Spinal cord (tissue), 10 donors: ENCODE measurements around the gene PNCK. TPM values are rescaled to one million over a fixed set of nuclear protein-coding genes. Genes with fewer than 3 reads are reported as not detected.

Experiments
- DNase-seq, 6 donors: peaks; one replicate each; pipeline versions ENCODE4 v3.0.0 to v3.0.0-alpha.2; 2013 to 2015; ENCODE audit warnings: low spot score in 6 of 6, low read depth in 4 of 6
- H3K27ac ChIP-seq: one replicate; pipeline ENCODE4 v1.5.1; 2013; ENCODE audit warnings: low read depth, low read length, control low read depth
- H3K27me3 ChIP-seq: one replicate; pipeline ENCODE4 v1.6.1; 2013; ENCODE audit warnings: low read length; ENCODE audit not compliant: control insufficient read depth, insufficient read depth
- H3K36me3 ChIP-seq: one replicate; pipeline ENCODE4 v1.6.1; 2013; ENCODE audit warnings: low read length; ENCODE audit not compliant: control insufficient read depth, insufficient read depth
- H3K4me1 ChIP-seq: one replicate; pipeline ENCODE4 v1.6.1; 2013; ENCODE audit warnings: low read length; ENCODE audit not compliant: control insufficient read depth, insufficient read depth
- H3K4me3 ChIP-seq: one replicate; pipeline ENCODE4 v1.5.1; 2013; ENCODE audit warnings: low read depth, low read length, control low read depth
- H3K9me3 ChIP-seq: one replicate; pipeline ENCODE4 v1.6.1; 2013; ENCODE audit warnings: low read length; ENCODE audit not compliant: control insufficient read depth, insufficient read depth
- WGBS: methylation state at CpG from one replicate; pipeline ENCODE4 v1.1.5; 2013; ENCODE audit warnings: missing lambda C conversion rate; ENCODE audit not compliant: insufficient coverage; 5-methylcytosine and 5-hydroxymethylcytosine counted together
- polyA plus RNA-seq, 2 donors: library from polyadenylated mRNA; unstranded; fragments of 120-200 nt; gene quantifications; one replicate each; pipeline ENCODE4 v1.2.1, GENCODE V29; 2013; ENCODE audit not compliant: insufficient read length in 2 of 2
- total RNA-seq, 2 donors: library from RNA; depleted of rRNA in 1 of 2; stranded (reverse); fragments of 120-200 nt in 1 of 2; fragments of >200 nt in 1 of 2; gene quantifications; one replicate each; pipeline versions ENCODE4 v1.2.3 to v1.2.4, GENCODE V29; 2013 to 2014
- donor health status: healthy.

PNCK gene
- total and polyA plus RNA-seq, 4 donors = 24.2 to 142 (median 84.9) TPM

GRCh38 chrX:153667281-153667955, 6.2 kb downstream of the PNCK start:
- Histone ChIP-seq H3K4me3 (no peak overlapping the region), H3K36me3 (peaks cover 21% of the 10 kb centered on the region), H3K27me3 (peaks cover 2% of the 10 kb centered on the region), H3K27ac (no peak overlapping the region), H3K9me3 (no peaks in the 10 kb centered on the region), H3K4me1 (peaks cover 14% of the 10 kb centered on the region)
- DNase-seq = no peak
- WGBS = 73% methylated on average over 7 of the region's 11 CpGs

- H3K9me3 ChIP-seq = no peaks in the 10 kb centered on the region
- H3K36me3 ChIP-seq = peaks cover 6% of the 10 kb centered on the region
- no peak for DNase-seq
- peaks cover 14% of the 10 kb centered on the region for H3K4me1 ChIP-seq
- H3K27ac ChIP-seq = no peak overlapping the region
- peaks cover 12% of the 10 kb centered on the region for H3K27me3 ChIP-seq
- no peak overlapping the region for H3K4me3 ChIP-seq
- 83% methylated on average over 8 of the region's 9 CpGs for WGBS
These were observed 7.8 kb downstream of the PNCK start for GRCh38 chrX:153665726-153666306.

GRCh38 chrX:153662266-153662665, 11.3 kb downstream of the PNCK start:
- no peaks in the 10 kb centered on the region for H3K9me3 ChIP-seq
- no peak for DNase-seq
- H3K27ac ChIP-seq = no peak overlapping the region
- no peak overlapping the region for H3K4me3 ChIP-seq
- H3K4me1 ChIP-seq = peaks cover under 1% of the 10 kb centered on the region
- peaks cover 12% of the 10 kb centered on the region for H3K27me3 ChIP-seq
- H3K36me3 ChIP-seq = no peaks in the 10 kb centered on the region
- WGBS = 20% methylated on average over 29 of the region's 31 CpGs

- WGBS = 71% methylated on average over 1 of the region's 3 CpGs
- H3K27me3 ChIP-seq = peaks cover 12% of the 10 kb centered on the region
- no peak for DNase-seq
- H3K27ac ChIP-seq = no peak overlapping the region
- no peaks in the 10 kb centered on the region for H3K4me1 ChIP-seq
- H3K36me3 ChIP-seq = no peaks in the 10 kb centered on the region
- no peaks in the 10 kb centered on the region for H3K9me3 ChIP-seq
- H3K4me3 ChIP-seq = no peak overlapping the region
These were observed 14.3 kb downstream of the PNCK start for GRCh38 chrX:153659268-153659667.

GRCh38 chrX:153657161-153657560, 16.5 kb downstream of the PNCK start:
- no peak for DNase-seq
- WGBS = 84% methylated on average over 7 of the region's 9 CpGs
- H3K4me3 ChIP-seq = no peak overlapping the region
- peaks cover 2% of the 10 kb centered on the region for H3K9me3 ChIP-seq
- no peak overlapping the region for H3K27ac ChIP-seq
- no peaks in the 10 kb centered on the region for H3K4me1 ChIP-seq
- H3K27me3 ChIP-seq = peaks cover 7% of the 10 kb centered on the region
- H3K36me3 ChIP-seq = no peaks in the 10 kb centered on the region

GRCh38 chrX:153653556-153653955, 20.1 kb downstream of the PNCK start:
- H3K9me3 ChIP-seq = peaks cover 2% of the 10 kb centered on the region
- H3K27me3 ChIP-seq = peaks cover 4% of the 10 kb centered on the region
- H3K4me1 ChIP-seq = no peaks in the 10 kb centered on the region
- H3K4me3 ChIP-seq = no peak overlapping the region
- 80% methylated on average over 1 of the region's 2 CpGs for WGBS
- no peak for DNase-seq
- no peaks in the 10 kb centered on the region for H3K36me3 ChIP-seq
- no peak overlapping the region for H3K27ac ChIP-seq

GRCh38 chrX:153651540-153652079, 22.0 kb downstream of the PNCK start:
- no peaks in the 10 kb centered on the region for H3K36me3 ChIP-seq
- WGBS = 84% methylated on average over 8 of the region's 9 CpGs
- no peak overlapping the region for H3K27ac ChIP-seq
- peaks cover 15% of the 10 kb centered on the region for H3K27me3 ChIP-seq
- peaks cover 7% of the 10 kb centered on the region for H3K4me1 ChIP-seq
- H3K4me3 ChIP-seq = no peak overlapping the region
- peaks cover 2% of the 10 kb centered on the region for H3K9me3 ChIP-seq
- no peak for DNase-seq

GRCh38 chrX:153650959-153651358, 22.7 kb downstream of the PNCK start:
- Histone ChIP-seq H3K27ac (no peak overlapping the region), H3K36me3 (no peaks in the 10 kb centered on the region), H3K9me3 (peaks cover 2% of the 10 kb centered on the region), H3K4me1 (peaks cover 9% of the 10 kb centered on the region), H3K27me3 (peaks cover 22% of the 10 kb centered on the region), H3K4me3 (no peak overlapping the region)
- WGBS = no CpG with 5 or more reads among the region's 13 CpGs
- DNase-seq = no peak

GRCh38 chrX:153649915-153650782, 23.5 kb downstream of the PNCK start:
- peaks cover 10% of the 10 kb centered on the region for H3K4me1 ChIP-seq
- DNase-seq = no peak
- H3K27me3 ChIP-seq = peaks cover 29% of the 10 kb centered on the region
- no peak overlapping the region for H3K27ac ChIP-seq
- WGBS = 71% methylated on average over 28 of the region's 41 CpGs
- H3K4me3 ChIP-seq = no peak overlapping the region
- no peaks in the 10 kb centered on the region for H3K36me3 ChIP-seq
- peaks cover 2% of the 10 kb centered on the region for H3K9me3 ChIP-seq
